BLaER1 treated with 17β-estradiol and CSF1 and Interleukin-3, amounts not matched to agents 10 nM and 100 nM (cell line): ENCODE measurements around the gene GNGT2.

Source experiments
- H3K27ac ChIP-seq, 11 experiments: shearing (Covaris generic); formaldehyde crosslinking; 2 replicates each; pipeline ENCODE4 v1.8.1; 2022
- H3K27me3 ChIP-seq, 11 experiments: shearing (Covaris generic); formaldehyde crosslinking; 2 replicates each; pipeline ENCODE4 v1.8.1; 2022
- H3K36me3 ChIP-seq, 11 experiments: shearing (Covaris generic); formaldehyde crosslinking; 2 replicates each; pipeline ENCODE4 v1.8.1; 2022
- H3K4me1 ChIP-seq, 10 experiments: shearing (Covaris generic); formaldehyde crosslinking; 2 replicates each; pipeline ENCODE4 v1.8.1; 2022
- H3K4me2 ChIP-seq, 11 experiments: shearing (Covaris generic); formaldehyde crosslinking; 2 replicates each; pipeline ENCODE4 v1.8.1; 2022
- H3K4me3 ChIP-seq, 10 experiments: shearing (Covaris generic); formaldehyde crosslinking; 2 replicates each; pipeline ENCODE4 v1.8.1; 2022
- H3K9ac ChIP-seq, 11 experiments: shearing (Covaris generic); formaldehyde crosslinking; 2 replicates each; pipeline ENCODE4 v1.8.1; 2022
- H3K9me3 ChIP-seq, 11 experiments: shearing (Covaris generic); formaldehyde crosslinking; replicated peaks in 1 of 11; 2 replicates each; pipeline ENCODE4 v1.8.1; 2022
- H4K20me1 ChIP-seq, 11 experiments: shearing (Covaris generic); formaldehyde crosslinking; 2 replicates each; pipeline ENCODE4 v1.8.1; 2022
- Cebpa-rat ChIP-seq, 11 experiments: shearing (Covaris generic); IDR thresholded peaks; 2 replicates each; pipeline ENCODE4 v1.8.1; 2022

The GNGT2 gene

GRCh38 chr17:49210158-49211029, at the start of gene GNGT2, which contains the start of gene ABI3:
Gene GNGT2, minus strand, starts transcription at chr17:49210574. Its CDS starts 3,152 bp downstream, at chr17:49207422.
Gene ABI3, plus strand, starts transcription at chr17:49210707. Its CDS starts 18 bp downstream, at chr17:49210725.
- peak within 1 kb of the TSS; percentile 51 to 75 (median 71); a peak in 21 of 22 replicates for H3K9ac ChIP-seq

GRCh38 chr17:49259663-49260010, 49.3 kb upstream of the GNGT2 start:
- H3K4me3 ChIP-seq = peak overlapping the region; percentile 54 to 75 (median 62)
- H3K27ac ChIP-seq = peak overlapping the region in 10 of 11 experiments; percentile 45 to 87 (median 69); a peak in 16 of 22 replicates
- no peak for TF ChIP-seq Cebpa-rat (IDR thresholded peaks at IDR 0.05)
- peak overlapping the region; percentile 62 to 85 (median 78); a peak in 21 of 22 replicates for H3K9ac ChIP-seq
- H3K4me1 ChIP-seq = peaks cover 0 to 27% (median 23%) of the 10 kb centered on the region in 10 experiments; a peak in 18 of 20 replicates
- H3K27me3 ChIP-seq = peaks cover 0 to 20% (median 16%) of the 10 kb centered on the region in 11 experiments; a peak in 11 of 22 replicates
- H3K9me3 ChIP-seq = no peaks in the 10 kb centered on the region
- H3K36me3 ChIP-seq = no peaks in the 10 kb centered on the region
- H4K20me1 ChIP-seq = no peaks in the 10 kb centered on the region
- peak overlapping the region; percentile 86 to 96 (median 92) for H3K4me2 ChIP-seq

More at GRCh38 chr17:49210158-49211029, at the start of gene GNGT2, which contains the start of gene ABI3:
- H3K27ac ChIP-seq = peak within 1 kb of the TSS; percentile 31 to 80 (median 71); a peak in 20 of 22 replicates
- H3K36me3 ChIP-seq = no peaks in the 10 kb centered on the region; a peak in 1 of 22 replicates
- H3K4me3 ChIP-seq = peak within 1 kb of the TSS; percentile 44 to 70 (median 55)
- peak within 1 kb of the TSS; percentile 79 to 99 (median 95) for H3K4me2 ChIP-seq
- no peaks in the 10 kb centered on the region for H4K20me1 ChIP-seq
- H3K27me3 ChIP-seq = no peaks in the 10 kb centered on the region
- peaks cover 67 to 86% (median 72%) of the 10 kb centered on the region in 10 experiments for H3K4me1 ChIP-seq
- TF ChIP-seq Cebpa-rat (IDR thresholded peaks at IDR 0.05) = no peak
- H3K9me3 ChIP-seq = no peaks in the 10 kb centered on the region

GRCh38 chr17:49258394-49258793, 48.0 kb upstream of the GNGT2 start:
- Histone ChIP-seq H3K4me2 (no peak overlapping the region), H4K20me1 (no peaks in the 10 kb centered on the region), H3K9me3 (no peaks in the 10 kb centered on the region), H3K36me3 (no peaks in the 10 kb centered on the region), H3K4me1 (peaks cover 0 to 28% (median 24%) of the 10 kb centered on the region in 10 experiments; a peak in 18 of 20 replicates), H3K9ac (no peak overlapping the region), H3K27me3 (peaks cover 0 to 20% (median 16%) of the 10 kb centered on the region in 11 experiments; a peak in 11 of 22 replicates), H3K4me3 (no peak overlapping the region), H3K27ac (no peak overlapping the region)
- TF ChIP-seq Cebpa-rat (IDR thresholded peaks at IDR 0.05) = no peak

GRCh38 chr17:49255125-49255524, 44.8 kb upstream of the GNGT2 start:
- Histone ChIP-seq H3K4me3 (no peak overlapping the region), H3K36me3 (no peaks in the 10 kb centered on the region), H3K4me1 (peaks cover 0 to 50% (median 34%) of the 10 kb centered on the region in 10 experiments; a peak in 19 of 20 replicates), H3K4me2 (no peak overlapping the region), H4K20me1 (no peaks in the 10 kb centered on the region), H3K9ac (no peak overlapping the region), H3K27me3 (peaks cover 0 to 6% (median 5%) of the 10 kb centered on the region in 11 experiments; a peak in 9 of 22 replicates), H3K27ac (no peak overlapping the region), H3K9me3 (no peaks in the 10 kb centered on the region)
- no peak for TF ChIP-seq Cebpa-rat (IDR thresholded peaks at IDR 0.05)

- no peak overlapping the region for H3K4me3 ChIP-seq
- H4K20me1 ChIP-seq = no peaks in the 10 kb centered on the region
- peaks cover 6 to 54% (median 35%) of the 10 kb centered on the region in 10 experiments; a peak in 19 of 20 replicates for H3K4me1 ChIP-seq
- no peak for TF ChIP-seq Cebpa-rat (IDR thresholded peaks at IDR 0.05)
- no peaks in the 10 kb centered on the region for H3K9me3 ChIP-seq
- no peaks in the 10 kb centered on the region for H3K36me3 ChIP-seq
- H3K27me3 ChIP-seq = no peaks in the 10 kb centered on the region
- H3K27ac ChIP-seq = no peak overlapping the region
- H3K4me2 ChIP-seq = peak overlapping the region in 2 of 11 experiments; percentile 7 to 26; a peak in 2 of 22 replicates
- H3K9ac ChIP-seq = no peak overlapping the region
Measured at GRCh38 chr17:49254066-49254465, 43.7 kb upstream of the GNGT2 start.

- Histone ChIP-seq H3K27me3 (no peaks in the 10 kb centered on the region), H3K4me3 (no peak overlapping the region), H3K9ac (no peak overlapping the region), H4K20me1 (no peaks in the 10 kb centered on the region), H3K4me2 (peak overlapping the region in 9 of 11 experiments; percentile 5 to 64 (median 27); a peak in 16 of 22 replicates), H3K36me3 (no peaks in the 10 kb centered on the region), H3K4me1 (peaks cover 8 to 72% (median 47%) of the 10 kb centered on the region in 10 experiments; a peak in 19 of 20 replicates), H3K9me3 (no peaks in the 10 kb centered on the region), H3K27ac (no peak overlapping the region)
- no peak for TF ChIP-seq Cebpa-rat (IDR thresholded peaks at IDR 0.05)
Measured at GRCh38 chr17:49252148-49252695, 41.8 kb upstream of the GNGT2 start.

- Histone ChIP-seq H3K36me3 (no peaks in the 10 kb centered on the region), H3K9me3 (no peaks in the 10 kb centered on the region), H3K4me2 (peak overlapping the region in 9 of 11 experiments; percentile 61 to 91 (median 81); a peak in 17 of 22 replicates), H3K27ac (0 out of 22 replicates have a peak overlapping the region, but pooled peaks of 1 of the 11 experiments have one; percentile 27), H3K4me1 (peaks cover 8 to 69% (median 45%) of the 10 kb centered on the region in 10 experiments; a peak in 19 of 20 replicates), H4K20me1 (no peaks in the 10 kb centered on the region), H3K4me3 (no peak overlapping the region; a peak in 1 of 20 replicates), H3K27me3 (no peaks in the 10 kb centered on the region), H3K9ac (peak overlapping the region in 1 of 11 experiments; percentile 39; a peak in 2 of 22 replicates)
- TF ChIP-seq Cebpa-rat (IDR thresholded peaks at IDR 0.05) = no peak
Measured at GRCh38 chr17:49249890-49250522, 39.6 kb upstream of the GNGT2 start.

- Histone ChIP-seq H3K4me2 (peak overlapping the region; percentile 26 to 91 (median 76)), H3K4me1 (peaks cover 8 to 68% (median 45%) of the 10 kb centered on the region in 10 experiments; a peak in 19 of 20 replicates)
Measured at GRCh38 chr17:49249292-49249794, 39.0 kb upstream of the GNGT2 start.

More at GRCh38 chr17:49249292-49249794, 39.0 kb upstream of the GNGT2 start:
- Histone ChIP-seq H4K20me1 (no peaks in the 10 kb centered on the region), H3K27ac (peak overlapping the region in 3 of 11 experiments; percentile 8 to 27 (median 16); a peak in 1 of 22 replicates), H3K9ac (peak overlapping the region in 6 of 11 experiments; percentile 11 to 54 (median 39); a peak in 11 of 22 replicates), H3K9me3 (no peaks in the 10 kb centered on the region), H3K4me3 (peak overlapping the region in 3 of 10 experiments; percentile 9 to 42 (median 39); a peak in 6 of 20 replicates), H3K27me3 (no peaks in the 10 kb centered on the region), H3K36me3 (no peaks in the 10 kb centered on the region)
- TF ChIP-seq Cebpa-rat (IDR thresholded peaks at IDR 0.05) = no peak
